GM12878 (cell line): ENCODE measurements around the gene SUGP2. TPM values are rescaled to one million over a fixed set of nuclear protein-coding genes. Genes with fewer than 3 reads are reported as not detected.

Experiments used
- ATAC-seq: fragments of 200-7000 bp; cut with Tn5 transposase; 3 replicates; pipeline ENCODE4 v1.9.1; 2020; ENCODE audit warnings: mild to moderate bottlenecking, moderate library complexity
- BruUV-seq: library from RNA; stranded (reverse); fragments of 400-500 nt; replicated peaks from 2 replicates; lab custom pipeline; 2021; lab: Mats Ljungman, UMichigan
- CTCF ChIA-PET: fragments of 300-600 bp; sonication (Branson Sonifier 250); formaldehyde crosslinking; extraction: SDS; loops from one replicate; lab custom pipeline; 2021; ENCODE audit warnings: inconsistent platforms; lab: Yijun Ruan, JAX
- POLR2A ChIA-PET: fragments of 350-600 bp; formaldehyde crosslinking; extraction: SDS; loops from one replicate; lab custom pipeline; 2021; ENCODE audit warnings: inconsistent platforms; lab: Charles Lee
- RAD21 ChIA-PET: fragments of 300-600 bp; sonication (Branson Sonifier 250); formaldehyde crosslinking; loops from one replicate; lab custom pipeline; 2023; ENCODE audit warnings: antibody characterized with exemption; ENCODE audit not compliant: unreplicated experiment; lab: Charles Lee
- SMC1A ChIA-PET: fragments of 300-600 bp; sonication (Branson Sonifier 250); formaldehyde crosslinking; loops from one replicate; lab custom pipeline; 2023; ENCODE audit not compliant: unreplicated experiment, uncharacterized antibody; lab: Charles Lee
- DNase-seq: peaks from one replicate; pipeline ENCODE4 v3.0.0-alpha.2; 2011; ENCODE audit warnings: low read depth, low spot score
- FAIRE-seq: peaks from 3 replicates; lab custom pipeline; 2011; peaks lifted over from hg19 to GRCh38; lab: Jason Lieb, UNC
- H2AFZ ChIP-seq: 2 replicates; pipeline ENCODE4 v1.6.0; 2011; ENCODE audit warnings: low read depth, low read length, control low read depth; ENCODE audit not compliant: control insufficient read depth
- H3K27ac ChIP-seq: 2 replicates; pipeline ENCODE4 v1.5.1; 2011; ENCODE audit warnings: control low read depth; ENCODE audit not compliant: control insufficient read depth, insufficient read depth
- H3K27me3 ChIP-seq, 2 experiments: replicated peaks in 1 of 2; 2 replicates each; pipeline versions ENCODE4 v1.6.0 to v1.6.1; 2011; ENCODE audit warnings: low read length in 1 of 2; ENCODE audit not compliant: control insufficient read depth in 2 of 2, insufficient read depth in 2 of 2
- H3K36me3 ChIP-seq, 2 experiments: 2 replicates each; pipeline ENCODE4 v1.5.1; 2011; ENCODE audit warnings: low read length in 1 of 2; ENCODE audit not compliant: control insufficient read depth in 2 of 2, insufficient read depth in 2 of 2
- H3K4me1 ChIP-seq: 2 replicates; pipeline ENCODE4 v1.6.1; 2011; ENCODE audit warnings: mild to moderate bottlenecking, low read length, moderate library complexity, mixed read lengths; ENCODE audit not compliant: control insufficient read depth, insufficient read depth
- H3K4me2 ChIP-seq: 2 replicates; pipeline ENCODE4 v1.6.0; 2011; ENCODE audit warnings: control low read depth; ENCODE audit not compliant: control insufficient read depth, insufficient read depth
- H3K4me3 ChIP-seq: fragments of 200-600 bp; sonication (generic); 2 replicates; pipeline ENCODE4 v1.5.1; 2016
- H3K79me2 ChIP-seq: 2 replicates; pipeline ENCODE4 v1.6.0; 2011; ENCODE audit warnings: low read length; ENCODE audit not compliant: control insufficient read depth, insufficient read depth
- H3K9ac ChIP-seq: 2 replicates; pipeline ENCODE4 v1.8.0; 2011; ENCODE audit warnings: low read length, control low read depth, mixed read lengths; ENCODE audit not compliant: control insufficient read depth, insufficient read depth
- H3K9me3 ChIP-seq: replicated peaks from 3 replicates; pipeline ENCODE4 v1.5.1; 2011; ENCODE audit warnings: mild to moderate bottlenecking, low read length; ENCODE audit not compliant: control insufficient read depth, insufficient read depth
- H4K20me1 ChIP-seq: 2 replicates; pipeline ENCODE4 v1.6.0; 2011; ENCODE audit not compliant: control insufficient read depth, insufficient read depth
- CREB1 ChIP-seq: IDR thresholded peaks from 2 replicates; pipeline ENCODE4 v1.6.1; 2012; ENCODE audit warnings: low read depth, mild to moderate bottlenecking, inconsistent platforms
- EGR1 ChIP-seq, 2 experiments: IDR thresholded peaks; 1 replicate in 1 of 2; 2 replicates in 1 of 2; pipeline ENCODE4 v1.6.1; 2011 to 2012; ENCODE audit warnings: low read depth in 2 of 2, low read length in 2 of 2, borderline replicate concordance in 1 of 2, mild to moderate bottlenecking in 1 of 2, moderate library complexity in 1 of 2
- EP300 ChIP-seq, 2 experiments: fragments of 150-350 bp in 1 of 2; IDR thresholded peaks; 2 replicates each; pipeline ENCODE4 v1.6.1; 2011 to 2012; ENCODE audit warnings: low read depth in 2 of 2, low read length in 2 of 2, borderline replicate concordance in 1 of 2, improper control_type of control experiment in 1 of 2, inconsistent platforms in 1 of 2; ENCODE audit not compliant: control insufficient read depth in 1 of 2
- KLF5 ChIP-seq: fragments of 450-650 bp; IDR thresholded peaks from 2 replicates; pipeline ENCODE4 v1.6.1; 2014; ENCODE audit warnings: mild to moderate bottlenecking; ENCODE audit not compliant: partially characterized antibody
- NBN ChIP-seq: fragments of 450-650 bp; IDR thresholded peaks from 2 replicates; pipeline ENCODE4 v1.6.1; 2016
- NFIC ChIP-seq: IDR thresholded peaks from 2 replicates; pipeline ENCODE4 v1.6.1; 2012; ENCODE audit warnings: low read depth, mild to moderate bottlenecking, inconsistent platforms, low read length, moderate library complexity
- NFYA ChIP-seq: IDR thresholded peaks from 2 replicates; pipeline ENCODE4 v1.6.1; 2011; ENCODE audit warnings: low read depth, mild to moderate bottlenecking, low read length, improper control_type of control experiment, borderline replicate concordance
- PAX5 ChIP-seq: IDR thresholded peaks from 2 replicates; pipeline ENCODE4 v1.6.1; 2011; ENCODE audit warnings: low read depth, low read length, borderline replicate concordance
- POLR2AphosphoS5 ChIP-seq: IDR thresholded peaks from 2 replicates; pipeline ENCODE4 v1.6.1; 2011; ENCODE audit warnings: mild to moderate bottlenecking, low read length, inconsistent platforms
- RCOR1 ChIP-seq: conservative IDR thresholded peaks from 2 replicates; pipeline ENCODE4 v1.6.1; 2012; ENCODE audit warnings: low read depth, low read length, improper control_type of control experiment
- SMARCA5 ChIP-seq: fragments of 450-650 bp; IDR thresholded peaks from 2 replicates; pipeline ENCODE4 v1.6.1; 2017; ENCODE audit warnings: mild to moderate bottlenecking
- SP1 ChIP-seq: IDR thresholded peaks from one replicate; pipeline ENCODE4 v1.6.1; 2011; ENCODE audit warnings: low read depth, low read length
- TCF12 ChIP-seq: IDR thresholded peaks from 2 replicates; pipeline ENCODE4 v1.6.1; 2011; ENCODE audit warnings: low read depth, mild to moderate bottlenecking, low read length
- TCF7 ChIP-seq: IDR thresholded peaks from 2 replicates; pipeline ENCODE4 v1.6.1; 2014; ENCODE audit warnings: antibody characterized with exemption, borderline replicate concordance
- WGBS: methylation state at CpG from one replicate; pipeline ENCODE4 v1.1.6; 2016; ENCODE audit warnings: low lambda C conversion rate; ENCODE audit not compliant: insufficient replicate concordance, insufficient coverage; ENCODE audit errors: missing lambda C conversion rate; 5-methylcytosine and 5-hydroxymethylcytosine counted together
- in situ Hi-C: fragments of 300-500 bp; cut with MboI; formaldehyde crosslinking; loops from 9 replicates; pipeline ENCODE4 v1.14.3; 2018; ENCODE audit warnings: mixed read lengths
- intact Hi-C: fragments of 100-400 bp; cut with micrococcal nuclease; formaldehyde crosslinking; loops from one replicate; pipeline ENCODE4 v1.14.2; 2022; ENCODE audit not compliant: unreplicated experiment
- polyA plus RNA-seq, 11 experiments: library from polyadenylated mRNA; depleted of rRNA in 4 of 11; unstranded in 6 of 11; stranded (reverse) in 5 of 11; fragments of >200 nt; fragmentation: Nextera tagmentation in 4 of 11; fragmentation: Illumina TruSeq in 1 of 11; extraction: Ambion mirVana in 4 of 11; extraction: Trizol in 1 of 11; gene quantifications; 1 replicate in 1 of 11; 2 replicates in 10 of 11; pipeline versions ENCODE4 v1.2.1 to v1.2.3, GENCODE V29; 2011 to 2016; ENCODE audit warnings: inconsistent platforms in 2 of 11, missing spikeins in 2 of 11, low read depth in 1 of 11
- total RNA-seq, 4 experiments: library from RNA; depleted of rRNA in 3 of 4; stranded (reverse); fragments of >200 nt in 3 of 4; fragmentation: Illumina TruSeq in 1 of 4; extraction: Trizol in 1 of 4; gene quantifications; 2 replicates each; pipeline versions ENCODE4 v1.2.1 to v1.2.3, GENCODE V29; 2013 to 2021
- TF ChIP-seq, protein P1 (sequence below): IDR thresholded peaks from 2 replicates; pipeline ENCODE4 v1.6.1; 2012; ENCODE audit warnings: low read depth, low read length, improper control_type of control experiment
- TF ChIP-seq, protein P2 (sequence below), 3 experiments: IDR thresholded peaks in 2 of 3; conservative IDR thresholded peaks in 1 of 3; 2 replicates each; pipeline ENCODE4 v1.5.1; 2011; ENCODE audit warnings: low read depth in 3 of 3, low read length in 3 of 3, mild to moderate bottlenecking in 3 of 3, control low read depth in 2 of 3, moderate library complexity in 2 of 3, inconsistent platforms in 1 of 3, mixed read lengths in 1 of 3; ENCODE audit not compliant: control insufficient read depth in 2 of 3, insufficient read depth in 1 of 3; ENCODE audit errors: extremely low read depth in 1 of 3
- TF ChIP-seq, protein P3 (sequence below): IDR thresholded peaks from 2 replicates; pipeline ENCODE4 v1.6.1; 2012; ENCODE audit warnings: low read depth, low read length, improper control_type of control experiment

SUGP2 gene
- total and polyA plus RNA-seq, 10 of the 15 experiments (the other 5 are each of a cell fraction or from before 2014, with no cell fraction given), result 15.0 to 120 (median 57.2) TPM

DNA sequence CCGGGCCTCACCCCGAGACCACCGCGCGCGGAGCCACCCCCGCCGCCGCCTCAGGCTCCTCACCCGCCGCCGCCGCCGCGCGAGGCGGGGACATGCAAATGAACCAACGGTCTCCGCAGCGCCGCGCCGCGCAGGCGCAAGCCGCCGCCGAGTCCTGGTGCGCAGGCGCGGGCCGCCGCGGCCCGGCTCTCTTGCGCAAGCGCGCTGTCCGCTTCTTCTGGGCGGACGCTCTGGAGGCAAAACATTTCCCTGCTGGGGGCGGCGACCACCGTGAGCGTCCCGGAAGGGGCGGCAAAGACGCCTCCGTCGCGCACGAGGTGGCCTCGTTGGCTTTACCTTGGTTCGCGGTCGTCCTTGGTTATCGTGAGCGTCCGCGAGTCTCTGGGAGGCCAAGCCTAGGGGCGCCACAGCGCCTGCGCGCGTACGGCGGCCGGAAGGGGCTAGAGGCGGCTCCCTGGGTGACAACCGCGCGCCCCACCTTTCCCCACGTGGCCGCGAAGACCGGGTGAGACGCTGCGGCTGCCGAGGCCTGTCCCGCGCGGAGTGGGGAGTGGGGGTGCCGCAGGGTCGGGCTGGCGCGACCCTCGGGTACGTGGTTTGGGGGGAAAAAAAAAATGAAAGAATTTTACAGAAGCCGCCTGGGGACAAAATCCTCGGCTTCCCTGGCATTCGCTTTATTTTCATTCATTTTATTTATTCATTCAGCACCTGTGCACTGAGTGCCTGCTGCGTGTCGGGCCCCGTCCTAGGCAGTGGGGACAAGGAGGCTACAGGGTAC, at the start of gene SUGP2, which contains the start of gene ARMC6 (continued):
- TF ChIP-seq, protein P1, sequence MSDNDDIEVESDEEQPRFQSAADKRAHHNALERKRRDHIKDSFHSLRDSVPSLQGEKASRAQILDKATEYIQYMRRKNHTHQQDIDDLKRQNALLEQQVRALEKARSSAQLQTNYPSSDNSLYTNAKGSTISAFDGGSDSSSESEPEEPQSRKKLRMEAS, result peak; percentile 95
- TF ChIP-seq RCOR1 (no peak), NBN (peak; percentile 62; the same call in 1 of the 2 replicates), CREB1 (no peak), EP300 (IDR thresholded peaks at IDR 0.05; ENCODE audit: borderline replicate concordance in 1 of 2, control insufficient read depth in 1 of 2, low read depth in 2 of 2, low read length in 2 of 2) (no peak), PAX5 (0 out of 2 replicates have a peak, but pooled peaks have one; percentile 30), NFIC (no peak), SP1 (peak; percentile 38), KLF5 (peak; percentile 41), EGR1 (IDR thresholded peaks at IDR 0.05; ENCODE audit: borderline replicate concordance in 1 of 2, low read depth in 2 of 2, low read length in 2 of 2) (peak in 1 of 2 experiments; percentile 78; a peak in 2 of 3 replicates), POLR2AphosphoS5 (peak; percentile 69; the same call in 1 of the 2 replicates)

DNA sequence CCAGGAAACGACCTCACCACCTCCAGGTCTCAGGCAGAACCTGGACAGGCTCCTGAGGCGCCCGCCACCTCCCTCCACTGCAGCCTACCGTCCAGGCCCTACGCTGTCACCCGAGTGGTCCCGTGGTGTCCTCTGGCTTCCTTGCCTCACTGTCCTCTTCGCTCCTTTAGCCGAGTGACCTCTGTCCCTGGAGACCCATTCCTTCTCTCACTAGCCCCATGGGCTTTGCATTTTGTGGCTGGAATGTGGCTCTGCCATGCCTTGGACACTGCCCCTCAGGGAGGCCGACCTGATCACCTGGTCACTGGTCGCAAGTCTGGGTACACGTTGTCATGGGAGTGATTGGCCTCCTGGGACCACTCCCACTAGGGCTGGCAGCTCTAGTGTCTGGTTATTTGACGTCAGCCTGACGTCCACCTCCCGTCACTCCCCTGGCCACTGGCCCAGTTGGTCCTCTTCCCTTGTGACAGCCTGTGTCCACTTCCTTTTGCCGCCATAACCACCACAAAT, 48.4 kb upstream of the SUGP2 start:
- Histone ChIP-seq H4K20me1 (0 out of 2 replicates have a peak, but pooled peaks cover 3% of the 10 kb centered on the region), H3K27me3 (no peaks in the 10 kb centered on the region), H3K4me3 (no peak overlapping the region), H3K4me2 (no peak overlapping the region), H3K4me1 (peaks cover 11% of the 10 kb centered on the region), H3K36me3 (no peaks in the 10 kb centered on the region; a peak in 2 of 4 replicates), H3K79me2 (no peaks in the 10 kb centered on the region), H3K27ac (no peak overlapping the region), H3K9me3 (no peaks in the 10 kb centered on the region), H3K9ac (no peak overlapping the region), H2AFZ (no peak overlapping the region)
- 87% methylated on average over 16 of the region's 16 CpGs for WGBS
- in situ Hi-C loops, result no loop called here
- ChIA-PET RAD21 (no interaction called here), SMC1A (interaction anchor here (1.2 kb wide), 1 partner anchor 75 kb away, joined by 3 read pairs; no protein-coding TSS in a partner anchor), CTCF (no interaction called here), POLR2A (no interaction called here)
- no TSS peak for BruUV-seq
- FAIRE-seq (no peak), ATAC-seq (no peak), DNase-seq (no peak)
- intact Hi-C loops, result no loop called here
- TF ChIP-seq TCF7 (no peak), SMARCA5 (no peak), TCF12 (no peak), NFYA (no peak)
- TF ChIP-seq, protein P2, sequence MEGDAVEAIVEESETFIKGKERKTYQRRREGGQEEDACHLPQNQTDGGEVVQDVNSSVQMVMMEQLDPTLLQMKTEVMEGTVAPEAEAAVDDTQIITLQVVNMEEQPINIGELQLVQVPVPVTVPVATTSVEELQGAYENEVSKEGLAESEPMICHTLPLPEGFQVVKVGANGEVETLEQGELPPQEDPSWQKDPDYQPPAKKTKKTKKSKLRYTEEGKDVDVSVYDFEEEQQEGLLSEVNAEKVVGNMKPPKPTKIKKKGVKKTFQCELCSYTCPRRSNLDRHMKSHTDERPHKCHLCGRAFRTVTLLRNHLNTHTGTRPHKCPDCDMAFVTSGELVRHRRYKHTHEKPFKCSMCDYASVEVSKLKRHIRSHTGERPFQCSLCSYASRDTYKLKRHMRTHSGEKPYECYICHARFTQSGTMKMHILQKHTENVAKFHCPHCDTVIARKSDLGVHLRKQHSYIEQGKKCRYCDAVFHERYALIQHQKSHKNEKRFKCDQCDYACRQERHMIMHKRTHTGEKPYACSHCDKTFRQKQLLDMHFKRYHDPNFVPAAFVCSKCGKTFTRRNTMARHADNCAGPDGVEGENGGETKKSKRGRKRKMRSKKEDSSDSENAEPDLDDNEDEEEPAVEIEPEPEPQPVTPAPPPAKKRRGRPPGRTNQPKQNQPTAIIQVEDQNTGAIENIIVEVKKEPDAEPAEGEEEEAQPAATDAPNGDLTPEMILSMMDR (IDR thresholded peaks at IDR 0.05 in 2 of 3, conservative IDR thresholded peaks at IDR 0.05 in 1 of 3; ENCODE audit: control insufficient read depth in 2 of 3, extremely low read depth in 1 of 3, insufficient read depth in 1 of 3, low read depth in 3 of 3, low read length in 3 of 3), result no peak
- TF ChIP-seq, protein P3, sequence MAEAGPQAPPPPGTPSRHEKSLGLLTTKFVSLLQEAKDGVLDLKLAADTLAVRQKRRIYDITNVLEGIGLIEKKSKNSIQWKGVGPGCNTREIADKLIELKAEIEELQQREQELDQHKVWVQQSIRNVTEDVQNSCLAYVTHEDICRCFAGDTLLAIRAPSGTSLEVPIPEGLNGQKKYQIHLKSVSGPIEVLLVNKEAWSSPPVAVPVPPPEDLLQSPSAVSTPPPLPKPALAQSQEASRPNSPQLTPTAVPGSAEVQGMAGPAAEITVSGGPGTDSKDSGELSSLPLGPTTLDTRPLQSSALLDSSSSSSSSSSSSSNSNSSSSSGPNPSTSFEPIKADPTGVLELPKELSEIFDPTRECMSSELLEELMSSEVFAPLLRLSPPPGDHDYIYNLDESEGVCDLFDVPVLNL, result no peak
